Endothelial cell of umbilical vein (primary cell): Measurements from ENCODE around the gene DSG4. TPM values are rescaled to one million over a fixed set of nuclear protein-coding genes. Genes with fewer than 3 reads are reported as not detected.

Experiments used
- BruUV-seq: library from RNA; stranded (reverse); fragments of 400-500 nt; replicated peaks from 2 replicates; lab custom pipeline; 2021; lab: Mats Ljungman, UMichigan
- CTCF ChIA-PET: fragments of 300-600, 350-600 bp; sonication (Branson Sonifier 250); formaldehyde crosslinking; loops from one replicate; lab custom pipeline; 2021; ENCODE audit warnings: antibody characterized with exemption, inconsistent platforms; lab: Charles Lee
- POLR2A ChIA-PET: fragments of 300-600, 350-600 bp; sonication (Branson Sonifier 250); formaldehyde crosslinking; loops from one replicate; lab custom pipeline; 2021; ENCODE audit warnings: antibody characterized with exemption, inconsistent platforms; lab: Charles Lee
- DNase-seq: peaks from one replicate; pipeline ENCODE4 v3.0.0-alpha.2; 2011; ENCODE audit warnings: low read depth, low spot score
- FAIRE-seq: peaks from 2 replicates; lab custom pipeline; 2011; peaks lifted over from hg19 to GRCh38; lab: Jason Lieb, UNC
- H2AFZ ChIP-seq: 2 replicates; pipeline ENCODE4 v1.6.0; 2012; ENCODE audit warnings: low read depth, low read length, control low read depth, inconsistent platforms
- H3K27ac ChIP-seq: 2 replicates; pipeline ENCODE4 v1.5.1; 2011; ENCODE audit warnings: low read depth, mild to moderate bottlenecking, control low read depth, low read length, moderate library complexity; ENCODE audit not compliant: insufficient read depth
- H3K27me3 ChIP-seq, 2 experiments: 2 replicates each; pipeline versions ENCODE4 v1.6.0 to v1.6.1; 2011; ENCODE audit warnings: low read length in 2 of 2, mixed read lengths in 1 of 2; ENCODE audit not compliant: control insufficient read depth in 2 of 2, insufficient read depth in 2 of 2
- H3K36me3 ChIP-seq, 2 experiments: 2 replicates in 1 of 2; 3 replicates in 1 of 2; pipeline ENCODE4 v1.5.1; 2011; ENCODE audit warnings: low read length in 2 of 2, mild to moderate bottlenecking in 1 of 2, moderate library complexity in 1 of 2; ENCODE audit not compliant: control insufficient read depth in 2 of 2, insufficient read depth in 2 of 2; ENCODE audit errors: extremely low read depth in 1 of 2
- H3K4me1 ChIP-seq: 3 replicates; pipeline ENCODE4 v1.5.1; 2011; ENCODE audit warnings: mild to moderate bottlenecking, low read length; ENCODE audit not compliant: control insufficient read depth, insufficient read depth; ENCODE audit errors: extremely low read depth
- H3K4me2 ChIP-seq: 2 replicates; pipeline ENCODE4 v1.6.1; 2011; ENCODE audit warnings: low read length, control low read depth, mixed read lengths; ENCODE audit not compliant: insufficient read depth
- H3K4me3 ChIP-seq, 3 experiments: fragments of 200-600 bp in 1 of 3; sonication (generic), shearing (Covaris generic) in 1 of 3; replicated peaks in 1 of 3; 2 replicates each; pipeline ENCODE4 v1.5.1; 2011 to 2016; ENCODE audit warnings: control low read depth in 3 of 3, low read length in 3 of 3, mild to moderate bottlenecking in 2 of 3, inconsistent platforms in 1 of 3, low read depth in 1 of 3, moderate library complexity in 1 of 3; ENCODE audit not compliant: insufficient read depth in 1 of 3
- H3K79me2 ChIP-seq: 2 replicates; pipeline ENCODE4 v1.6.0; 2012; ENCODE audit warnings: low read length, inconsistent platforms; ENCODE audit not compliant: control insufficient read depth, insufficient read depth
- H3K9ac ChIP-seq: replicated peaks from 2 replicates; pipeline ENCODE3; 2011; ENCODE audit warnings: low read length, control low read depth; ENCODE audit not compliant: insufficient read depth; ENCODE audit errors: extremely low read depth
- H3K9me1 ChIP-seq: replicated peaks from 3 replicates; pipeline ENCODE4 v1.6.0; 2011; ENCODE audit warnings: mild to moderate bottlenecking, low read length; ENCODE audit not compliant: control insufficient read depth, insufficient read depth; ENCODE audit errors: extremely low read depth
- H3K9me3 ChIP-seq: replicated peaks from 2 replicates; pipeline ENCODE4 v1.5.1; 2012; ENCODE audit warnings: low read length, inconsistent platforms; ENCODE audit not compliant: control insufficient read depth, insufficient read depth
- H4K20me1 ChIP-seq: replicated peaks from 2 replicates; pipeline ENCODE3; 2011; ENCODE audit warnings: mild to moderate bottlenecking, low read length; ENCODE audit not compliant: control insufficient read depth, insufficient read depth; ENCODE audit errors: extremely low read depth
- CTCF ChIP-seq, 2 donors: IDR thresholded peaks; 1 replicate in 1 of 2; 2 replicates in 1 of 2; pipeline ENCODE4 v1.5.1; 2011; ENCODE audit warnings: low read length in 2 of 2, mild to moderate bottlenecking in 2 of 2, moderate library complexity in 2 of 2, control low read depth in 1 of 2, inconsistent platforms in 1 of 2, low read depth in 1 of 2; ENCODE audit not compliant: insufficient read depth in 1 of 2; ENCODE audit errors: extremely low read depth in 1 of 2
- EZH2 ChIP-seq: IDR thresholded peaks from 2 replicates; pipeline ENCODE4 v1.6.1; 2012; ENCODE audit warnings: borderline replicate concordance, low read depth, mild to moderate bottlenecking, moderate library complexity, low read length, inconsistent platforms; ENCODE audit not compliant: severe bottlenecking
- FOS ChIP-seq: IDR thresholded peaks from 2 replicates; pipeline ENCODE4 v1.6.1; 2011; ENCODE audit warnings: mild to moderate bottlenecking, low read length, moderate library complexity, borderline replicate concordance; ENCODE audit not compliant: insufficient read depth
- GATA2 ChIP-seq: IDR thresholded peaks from 2 replicates; pipeline ENCODE4 v1.7.0; 2011; ENCODE audit warnings: low read depth, mild to moderate bottlenecking, moderate library complexity, mixed read lengths, low read length; ENCODE audit not compliant: insufficient read length, insufficient read depth
- JUN ChIP-seq: IDR thresholded peaks from 2 replicates; pipeline ENCODE4 v1.6.1; 2011; ENCODE audit warnings: borderline replicate concordance, low read depth; ENCODE audit not compliant: insufficient read length, insufficient read depth
- MAX ChIP-seq: IDR thresholded peaks from 2 replicates; pipeline ENCODE4 v1.6.1; 2011; ENCODE audit not compliant: insufficient read depth, insufficient read length
- MYC ChIP-seq: IDR thresholded peaks from one replicate; pipeline ENCODE4 v1.6.1; 2011; ENCODE audit warnings: mild to moderate bottlenecking, low read depth, low read length
- POLR2A ChIP-seq: IDR thresholded peaks from 2 replicates; pipeline ENCODE4 v1.6.1; 2012; ENCODE audit warnings: low read depth, mild to moderate bottlenecking, control low read depth, low read length
- POLR2AphosphoS5 ChIP-seq: IDR thresholded peaks from 2 replicates; pipeline ENCODE4 v1.6.1; 2012; ENCODE audit warnings: low read depth, mild to moderate bottlenecking, control low read depth, low read length, moderate library complexity; ENCODE audit not compliant: insufficient read depth
- dilution Hi-C: fragments of 300-500 bp; cut with MboI; formaldehyde crosslinking; loops from one replicate; pipeline ENCODE4 v1.15.0; 2019; ENCODE audit warnings: low sequenced_read_pairs; ENCODE audit not compliant: extremely low pct_ligation_motif_present
- intact Hi-C: fragments of 100-400 bp; cut with micrococcal nuclease; formaldehyde crosslinking; loops from one replicate; pipeline ENCODE4 v1.10.0; 2022
- polyA plus RNA-seq, 4 experiments: library from polyadenylated mRNA; depleted of rRNA in 3 of 4; stranded (reverse) in 3 of 4; unstranded in 1 of 4; fragments of >200 nt; gene quantifications; 2 replicates each; pipeline versions ENCODE4 v1.2.1 to v1.2.3, GENCODE V29; 2011 to 2012; ENCODE audit warnings: missing spikeins in 1 of 4
- total RNA-seq: library from RNA; stranded (reverse); gene quantifications from 2 replicates; pipeline ENCODE4 v1.2.3, GENCODE V29; 2021

Gene DSG4
- total and polyA plus RNA-seq, 2 donors (not counting 3 experiments of a cell fraction or from before 2014, with no cell fraction given), result not detected

GRCh38 chr18:31440787-31441186 is 64.2 kb downstream of the DSG4 start:
- TF ChIP-seq MAX (no peak), JUN (no peak)
- Histone ChIP-seq H3K27ac (no peak overlapping the region), H3K4me3 (no peak overlapping the region), H3K9ac (no peak overlapping the region), H3K27me3 (no peaks in the 10 kb centered on the region), H3K9me1 (no peaks in the 10 kb centered on the region), H3K36me3 (no peaks in the 10 kb centered on the region), H3K4me2 (no peak overlapping the region), H3K4me1 (no peaks in the 10 kb centered on the region), H3K9me3 (no peaks in the 10 kb centered on the region), H4K20me1 (no peaks in the 10 kb centered on the region), H3K79me2 (no peaks in the 10 kb centered on the region), H2AFZ (no peak overlapping the region)
- no TSS peak for BruUV-seq
- ChIA-PET POLR2A (no interaction called here), CTCF (interaction anchor here (2.6 kb wide), 1 partner anchor 10 kb away, joined by 8 read pairs; no protein-coding TSS in a partner anchor)
- dilution Hi-C loops, result no loop called here
- FAIRE-seq, result no peak
- intact Hi-C loops, result no loop called here
- no peak for DNase-seq

- FAIRE-seq (no peak), DNase-seq (no peak)
- Histone ChIP-seq H4K20me1 (no peaks in the 10 kb centered on the region), H3K9me3 (no peaks in the 10 kb centered on the region), H2AFZ (no peak overlapping the region), H3K27ac (no peak overlapping the region), H3K9me1 (no peaks in the 10 kb centered on the region), H3K9ac (no peak overlapping the region), H3K36me3 (no peaks in the 10 kb centered on the region), H3K4me1 (no peaks in the 10 kb centered on the region), H3K4me3 (no peak overlapping the region), H3K4me2 (no peak overlapping the region), H3K27me3 (no peaks in the 10 kb centered on the region), H3K79me2 (no peaks in the 10 kb centered on the region)
- dilution Hi-C loops, result no loop called here
- BruUV-seq, result no TSS peak
- ChIA-PET POLR2A (no interaction called here), CTCF (interaction anchor here (2.6 kb wide), 1 partner anchor 11 kb away, joined by 8 read pairs; no protein-coding TSS in a partner anchor)
- intact Hi-C loops, result no loop called here
- TF ChIP-seq CTCF (IDR thresholded peaks at IDR 0.05; ENCODE audit: extremely low read depth in 1 of 2, insufficient read depth in 1 of 2, low read depth in 1 of 2, low read length in 2 of 2) (no peak), FOS (no peak), EZH2 (no peak), POLR2AphosphoS5 (no peak), MYC (no peak), GATA2 (no peak), JUN (no peak), MAX (no peak), POLR2A (no peak)
Observed at GRCh38 chr18:31441493-31441892, 64.9 kb downstream of the DSG4 start.
